ENCODE data around the gene UBE2E3. TPM values are rescaled to one million over a fixed set of nuclear protein-coding genes. Genes with fewer than 3 reads are reported as not detected.

The UBE2E3 gene
- total RNA-seq: 42.0 and 59.0 TPM in 2 replicates

DNA sequence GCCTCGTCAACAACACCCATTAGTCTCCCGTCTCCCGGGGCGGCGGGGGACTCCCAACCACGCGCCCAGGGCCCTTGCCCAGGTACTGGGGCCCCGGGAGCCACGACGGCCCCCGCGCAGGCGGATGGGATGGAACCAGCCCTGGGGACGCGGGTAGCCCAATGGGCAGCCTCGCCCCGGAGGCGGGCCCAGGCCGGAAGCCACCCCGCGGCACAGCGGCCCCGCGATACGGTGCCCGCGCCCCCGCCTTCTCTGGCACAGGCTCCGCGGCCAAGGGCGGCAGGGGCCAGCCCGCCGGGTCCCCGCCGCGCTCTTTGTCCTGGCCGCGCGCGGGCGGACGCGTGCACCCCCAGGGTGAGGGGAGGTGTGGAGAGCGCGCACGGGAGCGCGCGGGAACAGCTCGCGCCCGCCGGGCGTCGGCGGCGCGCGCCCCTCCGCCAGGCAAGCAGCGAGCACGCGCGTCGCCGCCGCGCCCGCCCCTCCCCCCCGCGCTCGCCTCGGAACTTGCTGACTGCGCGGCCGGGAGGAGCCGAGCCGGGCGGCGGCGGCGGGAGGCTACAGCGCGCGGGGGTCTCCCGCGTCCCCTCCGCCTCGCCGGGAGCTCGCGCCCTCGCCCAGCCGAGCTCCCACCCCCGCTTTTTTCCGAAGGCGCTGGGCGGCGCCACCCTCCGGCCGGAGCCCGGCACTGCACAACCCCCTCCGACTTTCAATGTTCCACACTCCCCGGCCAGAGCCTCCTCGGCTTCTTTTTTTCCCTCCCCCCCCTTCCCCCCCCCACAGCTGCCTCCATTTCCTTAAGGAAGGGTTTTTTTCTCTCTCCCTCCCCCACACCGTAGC is at the start of gene UBE2E3:
TSS of gene UBE2E3 (plus strand) at position 500 of the 837 bp plus-strand sequence. CDS start 1,438 bp downstream, outside the sequence.

All from regular cardiac myocyte (primary cell).